Coronary artery (tissue), 2 donors: ENCODE data around the gene FRAS1.
"Not testable (repeated sequence)": the region's sequence is repeated elsewhere in the genome, so short reads cannot be mapped to it uniquely, and the experiment has no call there.

Source experiments
- DNase-seq: peaks from one replicate; pipeline ENCODE4 v3.0.0-alpha.2; 2017; ENCODE audit warnings: low spot score
- H3K27ac ChIP-seq, 2 donors: fragments of 200-600 bp; sonication (generic); one replicate each; pipeline ENCODE4 v1.5.1; 2016 to 2019
- H3K4me3 ChIP-seq: fragments of 200-600 bp; sonication (generic); 2 replicates; pipeline ENCODE4 v1.5.1; 2016; ENCODE audit warnings: mild to moderate bottlenecking, moderate library complexity
- TF ChIP-seq, protein P1 (sequence below): fragments of 200-600 bp; sonication (generic); IDR thresholded peaks from one replicate; pipeline ENCODE4 v1.5.1; 2019; ENCODE audit warnings: antibody characterized with exemption

The FRAS1 gene, protein sequence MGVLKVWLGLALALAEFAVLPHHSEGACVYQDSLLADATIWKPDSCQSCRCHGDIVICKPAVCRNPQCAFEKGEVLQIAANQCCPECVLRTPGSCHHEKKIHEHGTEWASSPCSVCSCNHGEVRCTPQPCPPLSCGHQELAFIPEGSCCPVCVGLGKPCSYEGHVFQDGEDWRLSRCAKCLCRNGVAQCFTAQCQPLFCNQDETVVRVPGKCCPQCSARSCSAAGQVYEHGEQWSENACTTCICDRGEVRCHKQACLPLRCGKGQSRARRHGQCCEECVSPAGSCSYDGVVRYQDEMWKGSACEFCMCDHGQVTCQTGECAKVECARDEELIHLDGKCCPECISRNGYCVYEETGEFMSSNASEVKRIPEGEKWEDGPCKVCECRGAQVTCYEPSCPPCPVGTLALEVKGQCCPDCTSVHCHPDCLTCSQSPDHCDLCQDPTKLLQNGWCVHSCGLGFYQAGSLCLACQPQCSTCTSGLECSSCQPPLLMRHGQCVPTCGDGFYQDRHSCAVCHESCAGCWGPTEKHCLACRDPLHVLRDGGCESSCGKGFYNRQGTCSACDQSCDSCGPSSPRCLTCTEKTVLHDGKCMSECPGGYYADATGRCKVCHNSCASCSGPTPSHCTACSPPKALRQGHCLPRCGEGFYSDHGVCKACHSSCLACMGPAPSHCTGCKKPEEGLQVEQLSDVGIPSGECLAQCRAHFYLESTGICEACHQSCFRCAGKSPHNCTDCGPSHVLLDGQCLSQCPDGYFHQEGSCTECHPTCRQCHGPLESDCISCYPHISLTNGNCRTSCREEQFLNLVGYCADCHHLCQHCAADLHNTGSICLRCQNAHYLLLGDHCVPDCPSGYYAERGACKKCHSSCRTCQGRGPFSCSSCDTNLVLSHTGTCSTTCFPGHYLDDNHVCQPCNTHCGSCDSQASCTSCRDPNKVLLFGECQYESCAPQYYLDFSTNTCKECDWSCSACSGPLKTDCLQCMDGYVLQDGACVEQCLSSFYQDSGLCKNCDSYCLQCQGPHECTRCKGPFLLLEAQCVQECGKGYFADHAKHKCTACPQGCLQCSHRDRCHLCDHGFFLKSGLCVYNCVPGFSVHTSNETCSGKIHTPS (N-terminal part only)

DNA sequence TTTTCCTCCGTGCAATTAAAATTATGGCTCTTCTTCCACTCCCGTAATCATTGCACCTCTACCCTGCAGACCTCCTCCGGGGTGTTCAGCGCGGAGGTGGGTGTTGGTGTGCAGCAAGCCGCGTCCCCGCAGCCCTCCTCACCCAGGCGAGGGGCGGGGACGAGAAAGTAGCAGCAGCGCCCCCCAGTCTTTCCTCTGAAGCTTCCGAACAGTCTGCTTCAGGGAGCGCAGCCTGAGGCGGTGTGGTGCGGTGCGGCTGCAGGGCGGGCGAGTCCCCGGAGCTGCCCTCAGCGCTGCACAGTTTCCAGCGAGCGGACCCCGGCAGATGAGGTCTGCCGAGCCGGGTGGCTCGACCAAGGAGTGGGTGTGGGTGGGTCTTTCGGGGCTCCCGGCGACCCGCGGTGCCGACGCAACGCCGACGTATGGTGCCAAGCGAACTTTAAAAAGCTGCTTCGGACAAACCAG lies at the start of gene FRAS1:
Gene FRAS1, plus strand, starts transcription at position 189 of the 465 bp plus-strand sequence. CDS start 687 bp downstream, outside the sequence.
- TF ChIP-seq, protein P1, sequence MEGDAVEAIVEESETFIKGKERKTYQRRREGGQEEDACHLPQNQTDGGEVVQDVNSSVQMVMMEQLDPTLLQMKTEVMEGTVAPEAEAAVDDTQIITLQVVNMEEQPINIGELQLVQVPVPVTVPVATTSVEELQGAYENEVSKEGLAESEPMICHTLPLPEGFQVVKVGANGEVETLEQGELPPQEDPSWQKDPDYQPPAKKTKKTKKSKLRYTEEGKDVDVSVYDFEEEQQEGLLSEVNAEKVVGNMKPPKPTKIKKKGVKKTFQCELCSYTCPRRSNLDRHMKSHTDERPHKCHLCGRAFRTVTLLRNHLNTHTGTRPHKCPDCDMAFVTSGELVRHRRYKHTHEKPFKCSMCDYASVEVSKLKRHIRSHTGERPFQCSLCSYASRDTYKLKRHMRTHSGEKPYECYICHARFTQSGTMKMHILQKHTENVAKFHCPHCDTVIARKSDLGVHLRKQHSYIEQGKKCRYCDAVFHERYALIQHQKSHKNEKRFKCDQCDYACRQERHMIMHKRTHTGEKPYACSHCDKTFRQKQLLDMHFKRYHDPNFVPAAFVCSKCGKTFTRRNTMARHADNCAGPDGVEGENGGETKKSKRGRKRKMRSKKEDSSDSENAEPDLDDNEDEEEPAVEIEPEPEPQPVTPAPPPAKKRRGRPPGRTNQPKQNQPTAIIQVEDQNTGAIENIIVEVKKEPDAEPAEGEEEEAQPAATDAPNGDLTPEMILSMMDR = no peak
- Histone ChIP-seq H3K4me3 (peak within 1 kb of the TSS; percentile 74), H3K27ac (peak within 1 kb of the TSS in 1 of 2 donors; percentile 80)
- no peak for DNase-seq

DNA sequence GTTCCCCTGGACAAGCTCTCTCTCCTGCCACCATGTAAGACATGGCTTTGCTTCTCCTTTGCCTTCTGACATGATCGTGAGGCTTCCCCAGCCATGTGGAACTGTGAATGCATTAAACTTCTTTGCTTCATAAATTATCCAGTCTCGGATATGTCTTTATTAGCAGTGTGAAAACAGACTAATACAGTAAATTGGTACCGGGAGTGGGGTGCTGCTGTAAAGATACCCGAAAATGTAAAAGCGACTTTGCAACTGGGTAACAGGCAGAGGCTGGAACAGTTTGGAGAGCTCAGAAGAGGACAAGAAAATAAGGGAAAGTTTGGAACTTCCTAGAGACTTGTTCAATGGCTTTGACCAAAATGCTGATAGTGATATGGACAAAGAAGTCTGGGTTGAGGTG lies 46.1 kb upstream of the FRAS1 start:
- DNase-seq, H3K4me3 ChIP-seq, H3K27ac ChIP-seq: not testable (repeated sequence)

DNA sequence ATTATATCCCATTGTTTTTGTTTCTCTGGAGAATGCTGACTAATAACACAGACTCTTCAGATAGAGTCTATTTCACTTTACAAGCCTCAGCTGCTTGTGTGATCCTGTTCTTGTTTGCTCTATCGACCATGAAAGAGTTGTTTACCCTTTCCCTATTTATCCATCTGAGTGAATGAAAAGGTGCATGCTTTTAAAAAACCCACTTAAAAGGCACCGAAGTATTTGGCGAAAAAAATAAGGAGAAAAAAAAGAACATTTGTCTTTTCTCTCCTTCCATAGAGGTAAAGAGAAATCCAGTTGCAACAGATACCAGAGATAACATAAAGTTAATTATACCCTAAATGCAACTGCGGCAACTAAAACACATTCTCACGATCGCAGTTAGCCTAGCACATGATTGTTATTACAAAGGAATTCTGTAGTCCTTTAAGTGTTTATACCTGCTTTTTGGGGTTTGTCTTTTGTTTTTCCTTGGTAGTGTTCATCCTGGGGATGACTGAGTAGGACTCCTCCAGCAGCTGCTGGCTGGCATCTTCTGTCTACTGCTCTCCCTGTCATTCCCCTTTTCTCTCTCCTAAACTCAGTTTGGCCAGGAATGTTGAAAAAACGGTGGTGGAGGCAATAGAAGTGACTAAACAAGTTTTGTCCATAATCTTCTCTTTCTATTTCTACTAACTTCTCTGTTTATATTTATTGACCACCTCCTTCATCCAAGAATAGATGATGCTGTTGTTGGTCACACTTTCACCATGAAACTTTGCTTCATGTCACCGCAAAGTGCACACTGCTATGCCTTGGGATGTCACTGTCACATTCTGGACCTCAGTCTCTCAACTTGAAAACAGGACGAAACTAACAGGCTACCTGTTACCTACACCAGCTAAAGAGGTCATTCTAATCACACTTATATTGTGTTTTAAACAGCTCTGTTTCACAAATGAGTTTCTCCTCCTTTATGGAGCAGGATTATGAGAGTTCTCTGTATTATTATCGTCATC lies 41.9 kb upstream of the FRAS1 start:
- TF ChIP-seq, protein P1 = no peak
- Histone ChIP-seq H3K27ac (no peak overlapping the region), H3K4me3 (no peak overlapping the region)
- DNase-seq = no peak

DNA sequence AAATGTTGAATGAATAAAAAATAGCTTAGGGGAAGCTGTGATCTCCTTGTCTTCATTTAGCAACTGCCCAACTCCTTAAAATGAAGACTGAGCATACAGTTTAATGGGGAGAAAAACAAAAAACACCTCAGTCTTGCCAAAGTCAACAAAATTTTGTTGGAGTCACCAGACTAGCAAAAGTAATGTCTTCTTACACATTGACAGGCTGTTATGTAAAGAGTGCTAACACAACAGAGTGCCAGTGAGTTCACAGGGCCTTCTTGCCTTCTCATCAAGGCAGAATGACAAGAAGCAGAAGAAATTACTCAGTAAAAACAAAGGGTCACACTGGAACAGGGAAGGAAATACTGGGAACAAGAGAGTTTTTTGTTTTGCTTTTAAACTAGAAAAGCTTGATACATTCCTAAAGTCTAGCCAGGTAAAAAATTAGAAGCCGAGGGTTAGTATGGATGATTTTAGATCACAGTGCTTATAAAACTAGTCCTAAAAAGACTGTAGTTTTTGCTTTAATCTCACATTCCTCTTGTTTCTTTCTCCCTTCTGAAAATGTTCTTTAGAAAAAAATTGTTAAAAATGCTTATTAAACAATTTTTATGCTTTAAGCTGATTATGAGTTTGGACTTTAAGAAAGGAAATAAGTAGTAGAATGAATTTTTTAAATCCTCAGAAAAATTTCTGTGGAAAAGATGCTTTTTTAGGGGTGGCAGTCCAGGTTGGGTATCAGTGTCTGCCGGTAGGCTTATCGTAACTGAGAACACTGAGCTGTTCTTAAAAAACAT lies 38.7 kb upstream of the FRAS1 start:
- Histone ChIP-seq H3K4me3 (no peak overlapping the region), H3K27ac (no peak overlapping the region)
- DNase-seq = no peak
- TF ChIP-seq, protein P1 = no peak

DNA sequence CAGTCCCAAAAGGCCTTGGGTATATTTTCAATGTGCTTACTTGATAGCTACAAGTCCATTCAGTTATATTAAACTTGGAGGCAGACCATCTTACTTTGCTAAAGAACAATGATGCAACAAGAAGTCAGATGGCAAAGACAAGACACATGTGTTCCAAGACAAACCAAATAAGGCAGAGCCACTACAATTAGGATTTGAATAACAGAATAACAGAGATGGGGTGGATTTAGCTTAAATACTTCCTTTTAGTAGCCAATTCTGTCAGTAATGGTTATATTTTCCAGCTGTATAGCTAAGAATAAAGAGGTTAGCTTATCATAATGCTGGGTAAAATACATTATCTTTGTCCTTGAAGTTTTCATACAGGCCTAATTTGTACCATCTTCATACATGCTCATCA lies 37.7 kb upstream of the FRAS1 start:
- no peak overlapping the region for H3K4me3 ChIP-seq
- TF ChIP-seq, protein P1 = no peak
- DNase-seq = no peak
- H3K27ac ChIP-seq = no peak overlapping the region

DNA sequence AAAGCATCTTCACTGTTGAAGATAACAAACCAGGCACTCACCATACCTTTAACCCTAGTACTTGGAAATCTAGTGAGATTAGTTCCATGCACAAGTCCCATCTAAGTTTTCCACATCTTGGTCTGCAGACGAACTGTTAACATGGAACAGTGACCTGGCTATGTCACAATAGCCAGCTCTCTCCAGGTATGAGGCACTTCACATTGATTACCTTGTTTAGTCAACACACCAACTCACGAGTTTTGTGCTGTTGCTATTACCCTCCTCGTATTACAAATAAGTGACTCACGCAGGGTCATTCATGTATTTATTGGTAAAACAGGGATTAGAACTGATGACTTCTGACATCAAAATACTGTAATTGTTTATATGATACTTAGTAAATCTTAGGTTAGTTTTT lies 36.4 kb upstream of the FRAS1 start:
- H3K4me3 ChIP-seq = no peak overlapping the region
- TF ChIP-seq, protein P1 = no peak
- DNase-seq = no peak
- no peak overlapping the region for H3K27ac ChIP-seq
